Liver (tissue), 9 donors: Measurements from ENCODE around the gene ARHGEF3. TPM values are rescaled to one million over a fixed set of nuclear protein-coding genes. Genes with fewer than 3 reads are reported as not detected.
A peak's percentile ranks its signal among the peaks of the same experiment; 100 is the strongest.

Experiments used
- DNase-seq: peaks from one replicate; pipeline ENCODE4 v3.0.0-alpha.2; 2017; ENCODE audit warnings: low spot score
- H3K27ac ChIP-seq, 2 donors: one replicate each; pipeline ENCODE4 v1.7.0; 2013; ENCODE audit warnings: inconsistent platforms in 2 of 2, low read length in 2 of 2, control low read depth in 1 of 2, low read depth in 1 of 2, mild to moderate bottlenecking in 1 of 2
- H3K27me3 ChIP-seq, 4 donors: one replicate each; pipeline versions ENCODE4 v1.6.1 to v1.7.0; 2013; ENCODE audit warnings: low read length in 3 of 4, inconsistent platforms in 1 of 4, mild to moderate bottlenecking in 1 of 4, moderate library complexity in 1 of 4; ENCODE audit not compliant: control insufficient read depth in 4 of 4, insufficient read depth in 4 of 4
- H3K36me3 ChIP-seq, 4 donors: one replicate each; pipeline versions ENCODE4 v1.6.1 to v1.7.0; 2013; ENCODE audit warnings: low read length in 3 of 4, mild to moderate bottlenecking in 3 of 4, low read depth in 1 of 4, moderate library complexity in 1 of 4; ENCODE audit not compliant: control insufficient read depth in 4 of 4, insufficient read depth in 3 of 4
- H3K4me1 ChIP-seq, 4 donors: one replicate each; pipeline versions ENCODE4 v1.6.1 to v1.7.0; 2013; ENCODE audit warnings: low read length in 3 of 4, mild to moderate bottlenecking in 3 of 4, moderate library complexity in 1 of 4; ENCODE audit not compliant: control insufficient read depth in 4 of 4, insufficient read depth in 4 of 4
- H3K4me3 ChIP-seq, 3 donors: one replicate each; pipeline versions ENCODE4 v1.6.1 to v1.7.0; 2013; ENCODE audit warnings: low read length in 3 of 3, control low read depth in 1 of 3, low read depth in 1 of 3, mild to moderate bottlenecking in 1 of 3
- H3K9ac ChIP-seq, 2 donors: one replicate each; pipeline ENCODE4 v1.7.0; 2013; ENCODE audit warnings: low read length in 2 of 2, mild to moderate bottlenecking in 2 of 2, moderate library complexity in 2 of 2, control low read depth in 1 of 2, low read depth in 1 of 2
- H3K9me3 ChIP-seq, 4 donors: one replicate each; pipeline versions ENCODE4 v1.6.1 to v1.7.0; 2013; ENCODE audit warnings: low read length in 3 of 4; ENCODE audit not compliant: control insufficient read depth in 4 of 4
- FOXA1 ChIP-seq: IDR thresholded peaks from 2 replicates; pipeline ENCODE4 v1.6.1; 2016; ENCODE audit warnings: antibody characterized with exemption
- HNF4A ChIP-seq, 2 donors: conservative IDR thresholded peaks; 2 replicates each; pipeline ENCODE4 v1.6.1; 2016; ENCODE audit warnings: antibody characterized with exemption in 2 of 2, mild to moderate bottlenecking in 2 of 2
- HNF4G ChIP-seq: IDR thresholded peaks from 2 replicates; pipeline ENCODE4 v1.6.1; 2016; ENCODE audit warnings: antibody characterized with exemption
- JUND ChIP-seq, 2 donors: IDR thresholded peaks; 2 replicates each; pipeline ENCODE4 v1.6.1; 2016; ENCODE audit warnings: antibody characterized with exemption in 2 of 2
- NR2F2 ChIP-seq: IDR thresholded peaks from 2 replicates; pipeline ENCODE4 v1.6.1; 2016; ENCODE audit warnings: antibody characterized with exemption
- RAD21 ChIP-seq, 2 donors: IDR thresholded peaks; 2 replicates each; pipeline ENCODE4 v1.6.1; 2016; ENCODE audit warnings: antibody characterized with exemption in 2 of 2, mild to moderate bottlenecking in 2 of 2
- RXRA ChIP-seq, 2 donors: IDR thresholded peaks; 2 replicates each; pipeline ENCODE4 v1.6.1; 2017 to 2018; ENCODE audit warnings: antibody characterized with exemption in 2 of 2, mild to moderate bottlenecking in 1 of 2
- SP1 ChIP-seq: IDR thresholded peaks from 2 replicates; pipeline ENCODE4 v1.6.1; 2018; ENCODE audit warnings: antibody characterized with exemption, mild to moderate bottlenecking
- TAF1 ChIP-seq: conservative IDR thresholded peaks from 2 replicates; pipeline ENCODE4 v1.6.1; 2016; ENCODE audit warnings: antibody characterized with exemption, mild to moderate bottlenecking
- YY1 ChIP-seq: IDR thresholded peaks from 2 replicates; pipeline ENCODE4 v1.6.1; 2016; ENCODE audit warnings: antibody characterized with exemption, mild to moderate bottlenecking
- WGBS: extraction: QIAGEN DNeasy Blood & Tissue Kit; methylation state at CpG from one replicate; pipeline ENCODE4 v1.1.7; 2013; 5-methylcytosine and 5-hydroxymethylcytosine counted together
- polyA plus RNA-seq, 2 donors: library from polyadenylated mRNA; stranded (reverse) in 1 of 2; unstranded in 1 of 2; fragments of 200-250 nt in 1 of 2; fragments of >200 nt in 1 of 2; fragmentation: Nextera tagmentation in 1 of 2; extraction: Ambion mirVana in 1 of 2; gene quantifications; one replicate each; pipeline versions ENCODE4 v1.2.1 to v1.2.3, GENCODE V29; 2013 to 2015
- total RNA-seq, 2 donors: library from RNA; depleted of rRNA; stranded (reverse); fragments of >200 nt; gene quantifications; one replicate each; pipeline ENCODE4 v1.2.3, GENCODE V29; 2014
- TF ChIP-seq, protein P1 (sequence below): fragments of 150-350 bp; IDR thresholded peaks from 2 replicates; pipeline ENCODE4 v1.5.1; 2017; ENCODE audit warnings: improper control_type of control experiment, low read depth, low read length; ENCODE audit not compliant: missing input control
- TF ChIP-seq, protein P2 (sequence below): IDR thresholded peaks from 2 replicates; pipeline ENCODE4 v1.6.1; 2016; ENCODE audit warnings: antibody characterized with exemption
- TF ChIP-seq, protein P3 (sequence below): IDR thresholded peaks from 2 replicates; pipeline ENCODE4 v1.6.1; 2016; ENCODE audit warnings: antibody characterized with exemption, mild to moderate bottlenecking
- donor health status: healthy.
- donor health status: healthy.
- donor health status: healthy.
- donor health status: healthy.
- donor health status: healthy.

Gene ARHGEF3
- total and polyA plus RNA-seq, 4 donors, result 1.6 to 7.9 (median 2.0) TPM

DNA sequence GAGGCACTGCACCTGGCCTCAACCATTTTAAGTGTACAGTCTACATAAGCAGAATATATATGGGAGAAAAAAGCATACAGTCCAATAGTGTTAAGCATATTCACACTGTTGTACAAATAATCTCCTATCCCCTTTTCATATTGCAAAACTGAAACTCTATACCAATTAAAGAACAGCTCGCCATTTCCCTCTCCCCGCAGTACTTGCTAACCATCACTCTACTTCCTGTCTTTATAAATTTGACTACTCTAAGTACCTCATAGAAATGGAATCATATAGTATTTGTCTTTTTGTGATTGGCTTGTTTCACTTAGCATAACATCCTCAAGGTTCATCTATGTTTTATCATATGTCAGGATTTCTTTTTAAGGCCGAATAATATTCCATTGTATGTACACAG lies 97.0 kb downstream of the ARHGEF3 start (continued):
- TF ChIP-seq HNF4G, result no peak
- TF ChIP-seq, protein P1, sequence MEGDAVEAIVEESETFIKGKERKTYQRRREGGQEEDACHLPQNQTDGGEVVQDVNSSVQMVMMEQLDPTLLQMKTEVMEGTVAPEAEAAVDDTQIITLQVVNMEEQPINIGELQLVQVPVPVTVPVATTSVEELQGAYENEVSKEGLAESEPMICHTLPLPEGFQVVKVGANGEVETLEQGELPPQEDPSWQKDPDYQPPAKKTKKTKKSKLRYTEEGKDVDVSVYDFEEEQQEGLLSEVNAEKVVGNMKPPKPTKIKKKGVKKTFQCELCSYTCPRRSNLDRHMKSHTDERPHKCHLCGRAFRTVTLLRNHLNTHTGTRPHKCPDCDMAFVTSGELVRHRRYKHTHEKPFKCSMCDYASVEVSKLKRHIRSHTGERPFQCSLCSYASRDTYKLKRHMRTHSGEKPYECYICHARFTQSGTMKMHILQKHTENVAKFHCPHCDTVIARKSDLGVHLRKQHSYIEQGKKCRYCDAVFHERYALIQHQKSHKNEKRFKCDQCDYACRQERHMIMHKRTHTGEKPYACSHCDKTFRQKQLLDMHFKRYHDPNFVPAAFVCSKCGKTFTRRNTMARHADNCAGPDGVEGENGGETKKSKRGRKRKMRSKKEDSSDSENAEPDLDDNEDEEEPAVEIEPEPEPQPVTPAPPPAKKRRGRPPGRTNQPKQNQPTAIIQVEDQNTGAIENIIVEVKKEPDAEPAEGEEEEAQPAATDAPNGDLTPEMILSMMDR, result no peak

DNA sequence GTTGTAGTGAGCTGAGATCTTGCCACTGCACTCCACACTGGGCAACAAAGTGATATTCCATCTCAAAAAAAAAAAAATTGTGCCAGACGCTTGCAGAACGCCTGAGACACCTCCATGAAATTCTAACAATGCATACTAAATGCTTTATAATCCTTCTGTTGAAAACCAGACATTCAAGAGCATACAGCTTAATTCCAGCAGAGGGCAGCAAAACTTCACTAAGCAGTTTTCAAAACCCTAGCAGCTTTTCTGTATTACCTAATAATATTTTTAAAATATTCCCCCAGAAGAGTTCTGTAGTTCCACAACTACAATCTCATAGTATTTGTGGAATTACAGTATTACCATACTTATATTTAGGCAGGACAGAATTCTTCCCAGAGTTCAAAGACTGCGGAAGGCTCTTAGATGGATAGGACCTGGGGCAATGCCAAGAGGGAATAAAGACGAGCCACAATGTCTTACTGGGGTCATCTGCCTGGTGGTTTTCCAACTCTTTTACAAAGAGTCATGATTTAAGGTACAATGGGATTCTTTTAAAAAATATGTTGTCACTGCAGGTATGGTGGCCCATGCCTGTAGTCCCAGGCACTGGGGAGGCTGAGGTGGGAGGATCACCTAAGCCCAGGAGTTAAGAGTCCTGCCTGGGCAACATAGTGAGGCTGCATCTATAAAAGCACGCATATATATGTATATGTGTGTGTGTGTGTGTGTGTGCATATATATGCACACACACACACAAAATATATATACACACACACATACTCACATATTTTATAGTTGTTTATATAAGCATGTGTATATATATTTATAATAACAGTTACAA lies 99.0 kb downstream of the ARHGEF3 start:
- no peak for DNase-seq
- H3K4me3 ChIP-seq, result no peak overlapping the region
- no peaks in the 10 kb centered on the region for H3K4me1 ChIP-seq
- H3K36me3 ChIP-seq, result no peaks in the 10 kb centered on the region
- H3K9ac ChIP-seq, result no peak overlapping the region
- WGBS, result 27% methylated on average over 5 of the region's 5 CpGs
- H3K27me3 ChIP-seq, result no peaks in the 10 kb centered on the region
- H3K27ac ChIP-seq, result no peak overlapping the region
- H3K9me3 ChIP-seq, result no peaks in the 10 kb centered on the region
- TF ChIP-seq RAD21 (IDR thresholded peaks at IDR 0.05) (peak; percentile 94 to 97), JUND (IDR thresholded peaks at IDR 0.05) (no peak)
- TF ChIP-seq, protein P1, result peak; percentile 93

DNA sequence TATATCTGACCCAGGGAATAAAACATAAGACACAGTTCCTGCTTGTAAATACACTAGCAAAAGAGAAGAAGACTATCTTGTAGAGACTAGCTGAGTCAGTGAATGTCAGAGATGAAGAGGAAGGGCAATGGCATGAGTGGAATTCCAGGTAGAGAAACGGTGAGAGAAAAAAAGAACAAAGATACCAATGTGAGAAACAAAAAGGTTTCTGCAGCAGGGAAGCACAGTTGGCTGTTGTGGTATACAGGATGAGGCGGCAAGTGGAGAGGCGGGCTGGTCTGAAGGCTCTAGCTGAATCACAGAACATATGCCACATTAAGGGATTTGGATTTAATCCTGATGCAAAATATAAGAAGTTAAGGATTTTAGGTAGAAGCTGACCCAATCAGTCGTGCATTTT lies 101.6 kb downstream of the ARHGEF3 start:
- Histone ChIP-seq H3K4me1 (no peaks in the 10 kb centered on the region), H3K4me3 (no peak overlapping the region), H3K27me3 (no peaks in the 10 kb centered on the region), H3K9me3 (no peaks in the 10 kb centered on the region), H3K36me3 (no peaks in the 10 kb centered on the region), H3K27ac (no peak overlapping the region), H3K9ac (no peak overlapping the region)
- WGBS, result 72% methylated on average over 4 of the region's 4 CpGs
- TF ChIP-seq RXRA (IDR thresholded peaks at IDR 0.05) (no peak), HNF4G (no peak), YY1 (no peak), HNF4A (conservative IDR thresholded peaks at IDR 0.05) (no peak), RAD21 (IDR thresholded peaks at IDR 0.05) (no peak), FOXA1 (no peak), TAF1 (no peak), JUND (IDR thresholded peaks at IDR 0.05) (no peak), NR2F2 (no peak), SP1 (no peak)
- TF ChIP-seq, protein P1, result no peak
- TF ChIP-seq, protein P2, sequence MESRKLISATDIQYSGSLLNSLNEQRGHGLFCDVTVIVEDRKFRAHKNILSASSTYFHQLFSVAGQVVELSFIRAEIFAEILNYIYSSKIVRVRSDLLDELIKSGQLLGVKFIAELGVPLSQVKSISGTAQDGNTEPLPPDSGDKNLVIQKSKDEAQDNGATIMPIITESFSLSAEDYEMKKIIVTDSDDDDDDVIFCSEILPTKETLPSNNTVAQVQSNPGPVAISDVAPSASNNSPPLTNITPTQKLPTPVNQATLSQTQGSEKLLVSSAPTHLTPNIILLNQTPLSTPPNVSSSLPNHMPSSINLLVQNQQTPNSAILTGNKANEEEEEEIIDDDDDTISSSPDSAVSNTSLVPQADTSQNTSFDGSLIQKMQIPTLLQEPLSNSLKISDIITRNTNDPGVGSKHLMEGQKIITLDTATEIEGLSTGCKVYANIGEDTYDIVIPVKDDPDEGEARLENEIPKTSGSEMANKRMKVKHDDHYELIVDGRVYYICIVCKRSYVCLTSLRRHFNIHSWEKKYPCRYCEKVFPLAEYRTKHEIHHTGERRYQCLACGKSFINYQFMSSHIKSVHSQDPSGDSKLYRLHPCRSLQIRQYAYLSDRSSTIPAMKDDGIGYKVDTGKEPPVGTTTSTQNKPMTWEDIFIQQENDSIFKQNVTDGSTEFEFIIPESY, result no peak
- TF ChIP-seq, protein P3, sequence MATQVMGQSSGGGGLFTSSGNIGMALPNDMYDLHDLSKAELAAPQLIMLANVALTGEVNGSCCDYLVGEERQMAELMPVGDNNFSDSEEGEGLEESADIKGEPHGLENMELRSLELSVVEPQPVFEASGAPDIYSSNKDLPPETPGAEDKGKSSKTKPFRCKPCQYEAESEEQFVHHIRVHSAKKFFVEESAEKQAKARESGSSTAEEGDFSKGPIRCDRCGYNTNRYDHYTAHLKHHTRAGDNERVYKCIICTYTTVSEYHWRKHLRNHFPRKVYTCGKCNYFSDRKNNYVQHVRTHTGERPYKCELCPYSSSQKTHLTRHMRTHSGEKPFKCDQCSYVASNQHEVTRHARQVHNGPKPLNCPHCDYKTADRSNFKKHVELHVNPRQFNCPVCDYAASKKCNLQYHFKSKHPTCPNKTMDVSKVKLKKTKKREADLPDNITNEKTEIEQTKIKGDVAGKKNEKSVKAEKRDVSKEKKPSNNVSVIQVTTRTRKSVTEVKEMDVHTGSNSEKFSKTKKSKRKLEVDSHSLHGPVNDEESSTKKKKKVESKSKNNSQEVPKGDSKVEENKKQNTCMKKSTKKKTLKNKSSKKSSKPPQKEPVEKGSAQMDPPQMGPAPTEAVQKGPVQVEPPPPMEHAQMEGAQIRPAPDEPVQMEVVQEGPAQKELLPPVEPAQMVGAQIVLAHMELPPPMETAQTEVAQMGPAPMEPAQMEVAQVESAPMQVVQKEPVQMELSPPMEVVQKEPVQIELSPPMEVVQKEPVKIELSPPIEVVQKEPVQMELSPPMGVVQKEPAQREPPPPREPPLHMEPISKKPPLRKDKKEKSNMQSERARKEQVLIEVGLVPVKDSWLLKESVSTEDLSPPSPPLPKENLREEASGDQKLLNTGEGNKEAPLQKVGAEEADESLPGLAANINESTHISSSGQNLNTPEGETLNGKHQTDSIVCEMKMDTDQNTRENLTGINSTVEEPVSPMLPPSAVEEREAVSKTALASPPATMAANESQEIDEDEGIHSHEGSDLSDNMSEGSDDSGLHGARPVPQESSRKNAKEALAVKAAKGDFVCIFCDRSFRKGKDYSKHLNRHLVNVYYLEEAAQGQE, result no peak
- no peak for DNase-seq
